K562 (cell line): ENCODE results near the gene NECTIN2. TPM values are rescaled to one million over a fixed set of nuclear protein-coding genes. Genes with fewer than 3 reads are reported as not detected.

ENCODE experiments used
- BCL6 ChIP-seq: fragments of 250-450 bp; sonication (Bioruptor Pico); IDR thresholded peaks from 2 replicates; pipeline ENCODE4 v1.4.0; 2020
- BCOR ChIP-seq: fragments of 450-650 bp; IDR thresholded peaks from 2 replicates; pipeline ENCODE4 v1.6.1; 2016
- E2F6 ChIP-seq, 2 experiments: IDR thresholded peaks; 2 replicates each; pipeline ENCODE4 v1.6.1; 2011; ENCODE audit warnings: borderline replicate concordance in 1 of 2, control low read depth in 1 of 2, low read depth in 1 of 2, low read length in 1 of 2, mild to moderate bottlenecking in 1 of 2, mixed read lengths in 1 of 2, moderate library complexity in 1 of 2; ENCODE audit not compliant: insufficient read depth in 1 of 2, insufficient read length in 1 of 2, poor library complexity in 1 of 2, severe bottlenecking in 1 of 2; ENCODE audit errors: extremely low read depth in 1 of 2
- ETV1 ChIP-seq: fragments of 450-650 bp; conservative IDR thresholded peaks from 2 replicates; pipeline ENCODE4 v1.6.1; 2016; ENCODE audit warnings: missing genetic modification characterization, control low read depth, low read depth, missing compliant biosample characterization
- ETV6 ChIP-seq, 3 experiments: fragments of 150-350 bp in 1 of 3; sonication (generic) in 1 of 3; formaldehyde crosslinking in 1 of 3; IDR thresholded peaks; 2 replicates each; pipeline versions ENCODE4 v1.6.1 to v1.8.0; 2014 to 2022; ENCODE audit warnings: borderline replicate concordance in 2 of 3, low read depth in 2 of 3, antibody characterized with exemption in 1 of 3, low read length in 1 of 3, mild to moderate bottlenecking in 1 of 3, missing genetic modification reagents in 1 of 3
- GATAD2A ChIP-seq: fragments of 450-650 bp; IDR thresholded peaks from 2 replicates; pipeline ENCODE4 v1.6.1; 2017
- ID3 ChIP-seq, 2 experiments: fragments of 250-450 bp in 1 of 2; fragments of 450-650 bp in 1 of 2; sonication (Bioruptor Pico) in 1 of 2; IDR thresholded peaks; 2 replicates each; pipeline versions ENCODE4 v1.6.1 to v1.8.0; 2016 to 2021; ENCODE audit warnings: mild to moderate bottlenecking in 2 of 2, moderate library complexity in 2 of 2, missing compliant biosample characterization in 1 of 2, missing genetic modification characterization in 1 of 2
- KLF6 ChIP-seq: fragments of 250-450 bp; sonication (Bioruptor Pico); IDR thresholded peaks from 2 replicates; pipeline ENCODE4 v1.4.0; 2020; ENCODE audit warnings: mild to moderate bottlenecking, moderate library complexity, borderline replicate concordance
- MECOM ChIP-seq: fragments of 250-450 bp; sonication (Bioruptor Pico); IDR thresholded peaks from 2 replicates; pipeline ENCODE4 v1.8.0; 2022; ENCODE audit warnings: inconsistent platforms
- MEF2D ChIP-seq: conservative IDR thresholded peaks from 2 replicates; pipeline ENCODE4 v1.6.1; 2016; ENCODE audit warnings: low read depth, missing genetic modification characterization, missing compliant biosample characterization
- NR2C1 ChIP-seq, 2 experiments: fragments of 450-650 bp; IDR thresholded peaks; 2 replicates each; pipeline ENCODE4 v1.6.1; 2017; ENCODE audit warnings: mild to moderate bottlenecking in 2 of 2, antibody characterized with exemption in 1 of 2, inconsistent platforms in 1 of 2, missing compliant biosample characterization in 1 of 2, missing genetic modification characterization in 1 of 2
- POLR2A ChIP-seq: fragments of 450-650 bp; conservative IDR thresholded peaks from 2 replicates; pipeline ENCODE4 v1.6.1; 2016
- POLR2AphosphoS5 ChIP-seq: IDR thresholded peaks from 2 replicates; pipeline ENCODE4 v1.6.1; 2011; ENCODE audit warnings: mild to moderate bottlenecking, low read depth, low read length, moderate library complexity; ENCODE audit not compliant: control insufficient read depth, insufficient read depth
- SMC3 ChIP-seq: conservative IDR thresholded peaks from 2 replicates; pipeline ENCODE4 v1.6.1; 2011; ENCODE audit warnings: low read depth, low read length, improper control_type of control experiment; ENCODE audit not compliant: insufficient read depth
- SNRNP70 ChIP-seq: fragments of 200-400 bp; formaldehyde crosslinking; optimal IDR thresholded peaks from 2 replicates; pipeline ENCODE3; 2017; ENCODE audit warnings: low read depth, low read length
- STAG1 ChIP-seq: sonication (generic); formaldehyde crosslinking; IDR thresholded peaks from 2 replicates; pipeline ENCODE4 v1.5.0; 2020; ENCODE audit warnings: missing genetic modification reagents, borderline replicate concordance
- TCF7L2 ChIP-seq: fragments of 150-350 bp; IDR thresholded peaks from 2 replicates; pipeline ENCODE4 v1.6.1; 2016; ENCODE audit warnings: low read depth, mild to moderate bottlenecking, low read length, moderate library complexity
- ZNF354B ChIP-seq: fragments of 250-450 bp; sonication (Bioruptor Pico); IDR thresholded peaks from 2 replicates; pipeline ENCODE4 v1.4.0; 2020
- ZNF512 ChIP-seq: IDR thresholded peaks from 2 replicates; pipeline ENCODE4 v1.6.1; 2016; ENCODE audit warnings: missing genetic modification characterization, missing compliant biosample characterization
- ZNF668 ChIP-seq: fragments of 250-450 bp; sonication (Bioruptor Pico); IDR thresholded peaks from 2 replicates; pipeline ENCODE4 v1.8.0; 2022; ENCODE audit warnings: mild to moderate bottlenecking, inconsistent platforms
- ZNF707 ChIP-seq: fragments of 250-450 bp; sonication (Bioruptor Pico); conservative IDR thresholded peaks from 2 replicates; pipeline ENCODE4 v1.8.0; 2022; ENCODE audit warnings: inconsistent platforms, mild to moderate bottlenecking, moderate library complexity
- ZNF79 ChIP-seq: fragments of 250-450 bp; sonication (Bioruptor Pico); IDR thresholded peaks from 2 replicates; pipeline ENCODE4 v1.4.0; 2020; ENCODE audit warnings: low read depth, mild to moderate bottlenecking, moderate library complexity
- ZNF830 ChIP-seq: fragments of 250-450 bp; sonication (Bioruptor Pico); IDR thresholded peaks from 2 replicates; pipeline ENCODE4 v1.5.0; 2021; ENCODE audit warnings: mild to moderate bottlenecking
- polyA plus RNA-seq, 8 experiments: library from polyadenylated mRNA; depleted of rRNA in 4 of 8; stranded (reverse) in 5 of 8; unstranded in 3 of 8; fragments of >200 nt; fragmentation: Nextera tagmentation in 2 of 8; fragmentation: Illumina TruSeq in 1 of 8; extraction: Ambion mirVana in 2 of 8; extraction: Trizol in 1 of 8; gene quantifications; 2 replicates each; pipeline versions ENCODE4 v1.2.1 to v1.2.3, GENCODE V29; 2011 to 2014; ENCODE audit warnings: inconsistent platforms in 1 of 8, missing spikeins in 1 of 8
- total RNA-seq, 7 experiments: library from RNA; depleted of rRNA in 6 of 7; stranded (reverse); fragments of >200 nt in 6 of 7; fragmentation: Illumina TruSeq in 2 of 7; extraction: Trizol in 2 of 7; gene quantifications; 2 replicates each; pipeline versions ENCODE4 v1.2.1 to v1.2.3, GENCODE V29; 2011 to 2021; ENCODE audit warnings: low replicate concordance in 1 of 7
- TF ChIP-seq, protein P1 (sequence below): fragments of 450-650 bp; IDR thresholded peaks from 2 replicates; pipeline ENCODE4 v1.6.1; 2016; ENCODE audit warnings: low read depth, mild to moderate bottlenecking, moderate library complexity

Gene NECTIN2
- total and polyA plus RNA-seq, 9 of the 15 experiments (the other 6 are each of a cell fraction or from before 2014, with no cell fraction given): 3.9 to 94.9 (median 34.9) TPM

- TF ChIP-seq ETV6 (IDR thresholded peaks at IDR 0.05; ENCODE audit: borderline replicate concordance in 1 of 2, low read depth in 2 of 2, low read length in 1 of 2) (no peak), ETV6 (CRISPR knock-in tag; IDR thresholded peaks at IDR 0.05; ENCODE audit: borderline replicate concordance) (no peak), BCOR (0 out of 2 replicates have a peak, but pooled peaks have one; percentile 17), SNRNP70 (no peak), BCL6 (CRISPR knock-in tag) (no peak), E2F6 (IDR thresholded peaks at IDR 0.05; ENCODE audit: borderline replicate concordance in 1 of 2, extremely low read depth in 1 of 2, insufficient read depth in 1 of 2, insufficient read length in 1 of 2, low read depth in 1 of 2, low read length in 1 of 2, poor library complexity in 1 of 2, severe bottlenecking in 1 of 2) (no peak), STAG1 (CRISPR knock-in tag) (no peak), KLF6 (CRISPR knock-in tag) (no peak), ZNF830 (CRISPR knock-in tag) (no peak), NR2C1 (IDR thresholded peaks at IDR 0.05) (peak; percentile 79), NR2C1 (tag; IDR thresholded peaks at IDR 0.05) (peak; percentile 58), ID3 (CRISPR knock-in tag; IDR thresholded peaks at IDR 0.05) (no peak), ID3 (tag; IDR thresholded peaks at IDR 0.05) (no peak), TCF7L2 (no peak), POLR2A (0 out of 2 replicates have a peak, but pooled peaks have one; percentile 24), SMC3 (no peak), GATAD2A (no peak), MECOM (no peak), ZNF707 (CRISPR knock-in tag) (no peak), POLR2AphosphoS5 (no peak), ZNF512 (tag) (no peak), ZNF354B (CRISPR knock-in tag) (no peak), ETV1 (tag) (0 out of 2 replicates have a peak, but pooled peaks have one; percentile 24), ZNF668 (no peak), MEF2D (tag) (no peak), ZNF79 (CRISPR knock-in tag) (no peak)
- TF ChIP-seq, protein P1, sequence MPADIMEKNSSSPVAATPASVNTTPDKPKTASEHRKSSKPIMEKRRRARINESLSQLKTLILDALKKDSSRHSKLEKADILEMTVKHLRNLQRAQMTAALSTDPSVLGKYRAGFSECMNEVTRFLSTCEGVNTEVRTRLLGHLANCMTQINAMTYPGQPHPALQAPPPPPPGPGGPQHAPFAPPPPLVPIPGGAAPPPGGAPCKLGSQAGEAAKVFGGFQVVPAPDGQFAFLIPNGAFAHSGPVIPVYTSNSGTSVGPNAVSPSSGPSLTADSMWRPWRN: no peak
These were observed 1.3 kb downstream of the NECTIN2 start (continued) for GRCh38 chr19:44847144-44848035.
